GM18858 (cell line): Measurements from ENCODE around the gene GALNT1.

Source experiments
- ATAC-seq: cut with Tn5 transposase; IDR thresholded peaks from one replicate; pipeline ENCODE4 v1.9.1; 2021; ENCODE audit not compliant: unreplicated experiment

Gene GALNT1

DNA sequence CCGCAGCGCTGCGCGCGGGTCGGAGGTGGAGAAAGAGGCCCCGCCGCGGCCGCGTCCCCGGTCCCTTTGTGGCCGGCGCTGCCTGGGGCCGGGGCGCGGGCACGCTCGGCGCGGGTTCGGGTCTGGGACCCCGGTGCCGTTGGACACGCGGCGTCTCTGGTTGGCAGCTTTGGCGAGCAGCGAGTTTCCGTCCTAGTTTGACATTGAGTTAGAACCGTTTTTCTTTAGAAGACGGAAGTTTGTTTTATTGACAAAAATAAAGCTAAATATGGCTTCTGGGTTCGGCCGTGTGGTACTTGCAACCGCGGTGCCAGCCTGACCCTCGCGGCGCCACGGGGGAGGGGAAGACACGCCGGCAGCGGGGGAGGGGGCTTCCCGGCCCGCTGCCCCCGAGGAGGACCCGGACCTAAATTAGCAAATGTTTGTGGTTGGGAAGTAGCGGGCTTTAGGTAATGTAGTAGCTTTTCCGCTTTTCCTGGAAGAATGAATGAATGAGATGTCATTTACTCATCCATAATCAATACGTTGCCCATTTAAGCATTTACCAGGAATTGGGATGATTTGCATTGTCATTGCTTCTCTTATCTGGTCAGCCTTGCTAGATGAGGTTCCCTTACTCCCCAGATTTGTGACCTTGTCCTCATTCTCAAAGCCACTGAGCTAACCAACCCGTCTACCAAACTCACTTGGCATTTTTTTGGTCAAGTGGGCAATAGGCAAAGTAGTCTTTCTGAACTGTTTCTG, 530 bp downstream of the GALNT1 start:
- no peak for ATAC-seq

DNA sequence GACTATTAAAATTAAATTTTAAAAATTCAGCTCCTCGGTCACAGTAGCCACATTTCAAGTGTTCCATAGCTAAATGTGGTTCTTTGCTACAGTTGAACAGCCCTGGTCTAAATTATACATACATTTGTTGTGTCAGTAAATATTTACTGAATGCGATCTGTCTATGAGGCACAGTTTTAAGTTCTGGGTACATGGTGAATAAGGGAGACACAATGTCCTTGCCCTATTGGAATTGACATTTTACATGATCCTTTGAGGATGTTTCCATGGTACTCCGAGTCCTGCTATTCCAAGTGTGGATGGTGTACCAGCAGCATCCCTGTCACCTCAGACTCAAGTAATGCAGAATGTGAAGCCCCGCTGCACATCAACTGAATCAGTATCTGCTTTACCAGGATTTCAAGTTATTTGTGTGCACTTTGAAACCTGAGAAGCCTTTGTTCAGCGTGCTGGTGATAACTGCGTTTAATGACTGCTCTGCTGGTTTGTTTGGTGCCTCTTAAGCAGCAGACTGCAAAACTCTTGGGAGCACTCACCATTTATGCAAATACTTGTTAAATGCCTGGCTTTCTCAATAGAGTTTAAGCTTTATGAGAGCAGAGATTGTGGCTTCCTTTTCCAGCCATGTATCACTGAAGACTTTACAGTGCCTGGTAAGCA, 1.5 kb downstream of the GALNT1 start:
- ATAC-seq = no peak

DNA sequence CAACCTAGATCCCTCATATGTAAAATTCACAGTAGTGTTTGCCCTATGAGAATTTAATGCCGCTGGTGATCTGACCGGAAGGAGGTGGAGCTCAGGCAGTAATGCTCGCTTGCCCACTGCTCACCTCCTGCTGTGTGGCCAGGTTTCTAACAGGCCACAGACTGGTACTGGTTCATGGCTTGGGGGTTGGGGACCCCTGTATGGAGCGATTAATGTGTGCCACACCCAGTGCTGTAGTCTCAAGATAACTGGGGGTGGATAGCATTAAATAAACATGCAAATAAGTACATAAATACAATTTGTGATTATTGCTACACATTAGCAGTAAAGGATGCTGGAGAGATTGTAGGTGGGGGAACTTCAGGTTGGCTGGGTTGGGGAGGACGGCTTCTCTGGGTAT, 3.2 kb downstream of the GALNT1 start:
- no peak for ATAC-seq

DNA sequence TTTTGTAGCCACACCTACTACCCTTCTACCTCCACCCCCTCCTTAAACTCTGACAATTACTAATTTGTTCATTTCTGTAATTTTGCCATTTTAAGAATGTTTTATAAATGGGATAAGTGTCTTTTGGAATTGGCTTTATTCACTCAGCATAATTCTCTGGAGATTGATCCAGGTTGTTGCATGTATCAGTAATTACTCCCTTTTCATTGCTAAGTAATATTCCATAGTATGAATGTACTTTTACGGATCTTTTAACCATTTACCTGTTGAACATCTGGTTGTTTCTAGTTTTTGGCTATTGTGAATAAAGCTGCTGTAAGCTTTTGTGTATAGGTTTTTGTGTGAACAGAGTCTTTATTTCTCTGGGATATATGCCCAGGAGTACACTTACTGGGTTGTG, 4.1 kb downstream of the GALNT1 start:
- ATAC-seq = no peak

DNA sequence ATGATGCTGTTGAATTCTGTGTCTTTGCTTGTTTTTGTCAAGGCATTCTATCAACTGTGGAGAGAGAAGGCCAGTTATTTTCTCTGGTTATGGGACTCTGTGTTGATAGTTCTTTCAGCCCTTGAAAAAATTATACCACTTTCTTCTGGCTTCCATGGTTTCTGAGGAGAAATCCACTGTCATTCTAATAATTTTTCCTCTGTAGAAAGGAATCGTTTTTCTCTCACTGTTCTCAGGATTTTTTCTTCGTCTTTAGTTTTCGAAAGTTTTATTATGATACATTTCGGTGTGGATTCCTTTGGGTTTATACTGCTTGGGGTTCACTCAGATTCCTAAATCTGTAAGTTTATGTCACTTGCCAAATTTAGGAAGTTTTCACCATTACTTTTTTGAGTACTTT, 6.6 kb downstream of the GALNT1 start:
- ATAC-seq = no peak

DNA sequence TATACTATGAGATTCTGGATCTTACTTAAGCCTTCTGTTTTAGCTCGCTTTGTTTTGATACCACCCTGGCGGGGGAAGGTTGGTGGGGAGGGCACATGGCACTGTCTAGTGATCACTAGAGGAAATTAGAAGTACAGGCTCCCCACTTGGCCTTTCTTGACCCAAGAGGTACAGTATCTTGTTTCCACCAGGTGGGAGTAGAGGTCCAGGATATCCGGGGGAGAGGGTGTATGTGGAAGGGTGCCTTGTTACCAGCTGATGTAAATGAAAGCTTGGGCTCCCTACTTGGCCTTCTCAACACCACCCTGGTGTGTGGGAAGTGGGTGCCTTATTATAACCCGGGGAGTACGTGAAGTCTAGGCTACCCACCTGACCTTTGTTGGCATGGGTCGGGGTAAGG, 7.5 kb downstream of the GALNT1 start:
- ATAC-seq = no peak

DNA sequence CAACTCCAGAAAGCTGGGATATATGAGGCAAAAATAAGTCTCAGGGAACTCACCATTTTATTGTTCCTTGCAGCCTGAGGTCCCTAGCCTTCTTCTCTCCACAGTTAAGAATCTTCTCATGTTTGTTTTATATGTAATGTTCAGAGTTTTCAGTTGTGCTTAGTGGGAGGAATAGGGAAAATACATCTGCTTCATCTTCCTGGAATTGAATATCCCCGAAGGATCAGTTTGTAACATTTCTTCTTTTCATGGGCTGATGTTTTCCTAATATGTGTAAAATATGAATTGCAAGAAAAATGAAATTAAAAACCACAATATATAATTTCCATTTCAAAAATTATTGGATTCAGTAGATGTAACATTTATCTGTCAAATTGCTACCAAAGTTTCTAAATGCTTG, 8.0 kb downstream of the GALNT1 start:
- ATAC-seq = no peak

DNA sequence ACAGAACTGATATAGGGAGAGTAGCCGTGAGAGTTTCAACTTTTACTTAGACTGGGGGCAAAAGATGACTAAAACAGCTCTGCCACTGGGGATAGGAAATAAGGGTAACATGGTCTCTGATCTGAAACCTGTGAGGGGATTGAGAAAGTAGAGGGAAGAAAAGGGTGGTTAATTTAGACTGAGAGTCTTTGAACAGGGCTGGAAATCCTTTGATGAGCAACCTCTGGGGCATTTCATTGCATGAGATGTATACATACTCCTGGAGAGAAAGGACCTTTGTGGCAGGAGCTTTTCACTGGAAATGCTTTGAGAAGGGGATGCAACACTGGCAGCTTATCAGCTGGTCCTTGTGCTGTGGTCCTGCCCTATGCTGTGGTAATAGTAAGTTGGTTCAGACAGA, 9.4 kb downstream of the GALNT1 start:
- ATAC-seq = no peak

DNA sequence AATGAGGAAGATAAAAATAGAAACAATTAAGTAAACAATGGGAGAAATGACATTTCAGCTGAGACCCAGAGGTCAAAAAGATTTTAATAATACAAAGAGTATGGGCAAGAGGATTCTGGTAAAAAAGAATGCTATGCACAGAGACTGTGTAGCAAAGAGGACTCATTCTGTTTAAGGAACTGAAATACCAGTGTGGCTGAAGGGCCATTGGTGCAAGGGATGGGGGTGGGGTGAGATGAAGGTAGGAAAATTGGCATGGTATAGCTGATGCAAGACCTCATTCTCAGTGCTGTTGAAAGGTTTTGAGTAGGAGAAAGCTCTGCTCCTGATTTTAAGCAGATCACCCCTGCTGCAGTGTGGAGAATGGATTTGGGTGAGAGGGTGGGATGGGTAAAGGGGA, 10.8 kb downstream of the GALNT1 start:
- ATAC-seq = peak; percentile 97

DNA sequence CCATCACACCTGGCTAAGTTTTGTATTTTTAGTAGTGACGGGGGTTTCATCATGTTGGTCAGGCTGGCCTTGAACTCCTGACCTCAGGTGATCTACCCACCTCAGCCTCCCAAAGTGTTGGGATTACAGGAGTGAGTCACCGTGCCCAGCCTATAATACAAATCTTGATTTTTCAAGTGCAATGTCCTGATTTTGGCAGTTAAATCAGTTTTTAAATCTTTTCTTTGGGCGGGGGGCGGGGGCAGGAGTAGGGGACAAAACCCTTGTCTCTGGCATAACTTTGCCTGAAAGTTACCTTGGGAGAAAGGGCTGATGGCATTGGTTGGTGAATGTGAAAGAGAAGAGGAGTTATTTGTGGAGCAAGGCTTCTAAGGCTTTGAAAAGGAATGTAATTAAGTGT, 12.3 kb downstream of the GALNT1 start:
- ATAC-seq = no peak

DNA sequence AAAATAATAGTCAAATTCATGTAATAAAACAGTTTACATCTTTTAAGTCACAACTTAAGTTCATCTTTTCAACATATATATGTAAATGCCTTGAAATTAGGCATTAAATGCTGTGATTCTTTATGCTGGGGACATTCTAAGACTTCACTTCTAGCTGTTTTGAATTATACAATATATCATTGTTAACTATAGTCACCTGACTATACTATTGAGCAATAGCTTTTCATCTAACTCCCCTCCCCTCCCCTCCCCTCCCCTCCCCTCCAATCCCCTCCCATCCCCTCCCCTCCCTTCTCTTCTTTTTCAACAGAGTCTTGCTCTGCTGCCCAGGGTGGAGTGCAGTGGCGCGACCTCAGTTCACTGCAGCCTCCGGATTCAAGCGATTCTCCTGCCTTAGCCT, 16.2 kb downstream of the GALNT1 start:
- no peak for ATAC-seq

DNA sequence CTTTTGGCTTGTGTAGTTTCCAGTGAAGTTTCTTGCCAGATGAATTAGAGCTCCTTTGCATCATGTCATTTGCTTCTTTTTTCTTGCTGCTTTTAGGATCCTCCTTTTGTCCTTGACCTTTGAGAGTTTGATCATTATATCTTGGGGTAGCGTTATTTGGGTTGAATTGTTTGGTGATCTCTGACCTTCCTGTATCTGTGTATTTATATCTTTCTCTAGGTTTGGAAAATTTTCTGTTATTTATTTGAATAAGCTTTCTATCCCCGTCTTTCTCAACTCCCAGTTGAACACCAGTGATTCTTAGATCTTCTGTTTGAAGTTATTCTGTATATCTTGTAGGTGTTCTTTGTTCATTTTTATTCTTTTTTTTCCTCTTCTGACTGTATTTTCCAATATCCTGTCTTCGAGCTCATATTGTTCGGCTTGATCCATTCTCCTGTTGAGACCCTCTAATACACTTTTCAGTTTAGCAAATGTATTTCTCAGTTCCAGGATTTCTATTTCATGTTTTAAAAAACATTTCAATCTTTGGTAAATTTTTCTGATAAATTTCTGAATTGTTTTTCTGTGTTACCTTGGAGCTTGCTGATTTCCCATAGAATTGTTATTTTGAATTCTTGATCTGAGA, 20.8 kb downstream of the GALNT1 start:
- no peak for ATAC-seq

DNA sequence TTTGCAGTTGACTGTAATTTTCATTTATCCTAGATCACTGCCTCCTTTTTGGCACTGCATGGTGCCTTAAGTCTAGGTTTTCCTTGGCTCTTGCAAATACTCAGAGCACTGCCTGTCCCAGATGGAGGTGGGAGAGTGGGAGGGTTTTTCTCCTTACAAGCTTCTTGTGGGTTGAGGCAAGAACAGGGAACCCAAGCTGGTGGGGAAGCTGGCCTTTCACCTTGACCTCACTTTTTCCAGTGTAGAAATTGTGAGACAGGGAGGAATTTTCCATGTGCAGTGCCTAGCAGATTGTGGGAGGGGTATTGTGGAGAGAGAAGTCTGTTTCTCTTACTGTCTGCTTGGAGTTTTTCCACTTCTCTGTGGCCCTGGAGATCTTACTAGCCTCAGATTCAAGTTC, 21.5 kb downstream of the GALNT1 start:
- no peak for ATAC-seq

DNA sequence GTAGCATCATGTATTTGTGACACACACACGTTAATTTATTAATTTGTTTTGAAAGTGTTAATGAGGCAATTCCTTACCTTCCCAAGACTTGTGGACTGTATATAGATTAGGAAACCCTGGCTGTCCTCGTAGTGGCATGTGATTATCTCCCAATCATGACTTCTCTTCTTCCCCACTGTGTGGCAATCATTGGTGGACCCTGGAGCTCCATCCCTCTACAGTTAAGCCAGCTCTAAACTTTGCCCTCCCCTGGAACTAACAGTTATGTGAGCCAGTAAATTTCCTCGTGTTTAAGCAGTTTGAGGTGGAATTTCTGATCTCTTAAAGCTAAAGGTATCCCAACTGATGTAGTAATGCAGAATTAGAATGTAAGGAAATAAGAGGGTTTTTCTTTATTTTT, 22.0 kb downstream of the GALNT1 start:
- no peak for ATAC-seq

DNA sequence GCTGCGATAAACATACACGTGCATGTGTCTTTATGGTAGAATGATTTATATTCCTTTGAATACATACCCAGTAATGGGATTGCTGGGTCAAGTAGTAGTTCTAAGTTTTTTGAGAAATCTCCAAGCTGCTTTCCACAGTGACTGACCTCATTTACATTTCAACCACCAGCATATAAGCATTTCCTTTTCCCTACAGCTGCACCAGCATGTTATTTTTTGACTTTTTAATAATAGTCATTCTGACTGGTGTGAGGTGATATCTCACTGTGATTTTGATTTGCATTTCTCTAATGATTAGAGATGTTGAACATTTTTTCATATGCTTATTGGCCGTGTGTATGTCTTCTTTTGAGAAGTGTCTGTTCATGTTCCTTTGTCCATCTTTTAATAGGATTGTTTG, 22.8 kb downstream of the GALNT1 start:
- ATAC-seq = no peak

DNA sequence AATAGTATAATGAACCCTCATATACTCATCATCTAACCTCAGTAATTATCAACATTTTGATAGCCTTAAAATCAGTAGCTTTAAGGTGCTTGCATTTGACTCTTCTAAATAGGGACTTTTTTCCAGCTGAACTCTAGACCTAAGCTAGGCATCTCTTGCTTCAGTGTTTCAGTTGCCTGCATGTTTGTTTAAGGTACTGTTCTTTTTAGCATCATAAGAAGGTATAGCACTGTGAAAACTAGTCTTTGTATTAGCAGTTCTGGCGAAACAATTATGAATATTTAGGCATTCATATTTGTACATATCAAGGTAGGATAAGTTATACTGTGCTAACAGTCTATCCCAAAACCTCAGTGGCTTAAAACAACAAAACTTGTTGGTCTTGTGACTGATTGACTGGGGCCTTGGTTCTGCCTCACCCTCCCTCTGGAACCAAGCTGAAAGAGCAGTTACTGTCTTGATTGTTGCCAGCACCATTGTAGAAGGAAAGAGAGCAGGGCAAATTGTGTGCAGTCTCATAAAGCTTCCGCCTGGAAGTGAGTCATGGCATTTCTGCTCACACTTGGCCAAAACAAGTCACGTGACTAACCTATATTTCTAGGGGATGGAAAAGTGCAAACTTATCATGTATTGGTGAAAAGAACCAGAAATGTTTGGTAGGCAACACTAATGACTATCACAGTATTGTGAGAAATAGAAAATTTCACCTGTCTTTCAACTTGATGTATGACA, 24.3 kb downstream of the GALNT1 start:
- no peak for ATAC-seq

DNA sequence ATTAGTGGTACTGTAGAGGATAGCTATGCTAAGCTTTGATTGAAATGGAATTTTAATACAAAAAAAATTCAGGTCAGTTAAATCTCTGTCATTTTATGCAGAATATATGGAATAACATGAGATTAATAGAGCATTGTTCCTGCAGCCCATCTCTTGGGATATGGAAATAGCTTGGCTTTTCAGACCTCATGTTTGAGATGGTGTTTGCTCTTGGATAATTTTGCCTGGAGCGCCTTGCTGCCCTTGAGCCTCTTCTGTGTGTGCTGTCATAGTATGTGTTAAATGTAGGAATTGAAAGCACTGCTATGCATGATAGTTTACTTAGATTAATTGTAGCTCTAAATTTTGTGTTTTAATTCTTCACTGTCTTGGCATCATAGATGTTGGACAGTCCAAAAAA, 27.7 kb downstream of the GALNT1 start:
- ATAC-seq = no peak

DNA sequence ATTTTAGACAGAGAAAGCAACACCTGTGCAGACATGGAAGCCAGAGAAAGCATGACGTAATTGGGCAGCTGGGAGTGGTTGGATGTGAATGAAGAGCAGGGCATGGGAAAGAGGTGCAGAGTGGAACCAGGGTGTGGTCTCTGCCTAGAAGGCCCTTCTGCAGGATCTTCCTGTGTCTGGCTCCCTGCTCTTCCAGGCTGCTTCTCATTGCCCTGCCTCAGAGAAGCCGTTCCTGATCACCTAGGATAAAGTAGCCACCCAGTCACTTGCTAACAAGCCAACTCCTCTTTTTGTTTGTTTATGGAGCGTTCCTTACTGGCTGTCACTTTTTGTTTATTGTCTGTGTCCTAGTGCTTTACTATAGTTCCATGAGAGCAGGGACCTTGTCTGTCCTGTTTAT, 28.5 kb downstream of the GALNT1 start:
- no peak for ATAC-seq

DNA sequence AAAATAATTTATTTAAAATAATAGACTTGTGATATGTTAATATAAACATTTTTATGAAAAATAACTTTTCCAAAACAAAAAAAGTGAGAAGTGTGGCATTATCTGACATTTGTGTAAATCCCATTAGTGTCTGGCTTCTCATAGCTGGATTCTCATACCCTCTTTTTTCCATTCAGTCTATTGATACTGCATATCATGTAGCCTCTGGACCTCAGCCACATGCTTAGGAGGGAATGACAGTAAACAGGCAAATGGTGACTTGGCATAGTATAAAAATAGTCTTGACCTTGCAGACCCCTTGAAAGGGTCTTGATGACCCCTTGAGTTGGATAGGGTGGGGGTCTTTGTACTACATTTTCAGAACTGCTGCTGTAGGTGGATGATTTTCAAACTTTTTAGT, 29.2 kb downstream of the GALNT1 start:
- ATAC-seq = no peak

DNA sequence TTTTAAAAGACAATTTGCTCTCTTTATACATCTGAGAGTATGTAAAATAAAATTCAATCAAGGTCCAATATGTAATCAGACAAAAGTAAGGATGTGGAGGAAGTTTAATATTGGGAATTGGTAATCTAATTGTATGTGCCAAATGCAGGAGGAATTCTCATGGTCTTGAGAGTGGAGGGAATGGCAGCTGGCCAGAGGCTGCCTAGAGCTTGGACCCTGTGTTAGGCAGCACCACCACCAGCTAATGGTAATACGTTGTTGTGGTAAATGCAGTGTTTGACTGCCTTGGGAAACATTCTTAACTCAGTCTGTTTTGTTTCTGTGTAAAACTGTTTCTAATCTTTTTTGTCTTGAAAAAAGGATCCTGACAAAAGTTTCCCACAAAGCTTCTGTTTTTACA, 30.0 kb downstream of the GALNT1 start:
- no peak for ATAC-seq

DNA sequence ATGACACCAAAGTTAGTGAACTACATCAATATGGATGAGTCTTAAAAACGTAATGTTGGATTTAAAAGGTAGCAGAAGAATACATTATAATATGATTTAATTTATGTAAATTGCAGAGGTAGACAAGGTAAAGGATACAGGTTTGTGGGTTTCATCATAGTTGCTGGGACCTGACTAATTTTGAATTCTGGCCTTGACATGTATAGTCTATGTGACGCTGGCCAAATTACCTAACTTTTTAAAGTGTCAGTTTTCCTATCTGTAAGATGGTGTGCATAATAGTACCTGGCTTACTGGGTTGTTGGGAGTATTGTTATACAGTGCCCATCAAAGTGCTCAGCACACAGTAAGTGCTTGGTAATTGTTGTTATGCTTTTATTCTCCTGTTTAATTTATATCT, 34.5 kb downstream of the GALNT1 start:
- no peak for ATAC-seq
